B cell (primary cell): Measurements from ENCODE around the gene SERTAD2.

Experiments used
- CTCF ChIP-seq: fragments of 200-600 bp; IDR thresholded peaks from one replicate; pipeline ENCODE4 v1.8.0; 2022; ENCODE audit warnings: antibody characterized with exemption, mild to moderate bottlenecking
- EZH2 ChIP-seq: IDR thresholded peaks from 2 replicates; pipeline ENCODE4 v1.6.1; 2012; ENCODE audit warnings: borderline replicate concordance, low read depth, mild to moderate bottlenecking, moderate library complexity, low read length; ENCODE audit not compliant: insufficient read depth, poor library complexity, severe bottlenecking

- no peak for TF ChIP-seq CTCF
- no peak for TF ChIP-seq EZH2
Observed at GRCh38 chr2:64615844-64616536, 37.7 kb downstream of the SERTAD2 start.
